ENCODE measurements around the gene RBBP8NL.

Gene RBBP8NL, protein sequence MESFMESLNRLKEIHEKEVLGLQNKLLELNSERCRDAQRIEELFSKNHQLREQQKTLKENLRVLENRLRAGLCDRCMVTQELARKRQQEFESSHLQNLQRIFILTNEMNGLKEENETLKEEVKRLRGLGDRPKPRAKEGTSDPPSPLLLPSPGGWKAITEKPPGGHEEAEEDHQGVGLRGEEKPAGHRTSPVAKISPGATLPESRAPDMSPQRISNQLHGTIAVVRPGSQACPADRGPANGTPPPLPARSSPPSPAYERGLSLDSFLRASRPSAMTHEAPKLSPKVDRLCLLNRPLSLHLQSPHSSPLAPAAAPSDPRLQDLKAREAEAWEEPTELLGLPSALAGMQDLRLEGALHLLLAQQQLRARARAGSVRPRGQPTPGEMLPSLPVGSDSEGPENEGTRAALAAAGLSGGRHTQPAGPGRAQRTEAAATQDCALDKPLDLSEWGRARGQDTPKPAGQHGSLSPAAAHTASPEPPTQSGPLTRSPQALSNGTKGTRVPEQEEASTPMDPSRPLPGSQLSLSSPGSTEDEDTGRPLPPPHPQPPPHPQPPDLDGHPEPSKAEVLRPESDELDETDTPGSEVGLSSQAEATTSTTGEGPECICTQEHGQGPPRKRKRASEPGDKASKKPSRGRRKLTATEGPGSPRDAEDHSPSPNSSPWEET

DNA sequence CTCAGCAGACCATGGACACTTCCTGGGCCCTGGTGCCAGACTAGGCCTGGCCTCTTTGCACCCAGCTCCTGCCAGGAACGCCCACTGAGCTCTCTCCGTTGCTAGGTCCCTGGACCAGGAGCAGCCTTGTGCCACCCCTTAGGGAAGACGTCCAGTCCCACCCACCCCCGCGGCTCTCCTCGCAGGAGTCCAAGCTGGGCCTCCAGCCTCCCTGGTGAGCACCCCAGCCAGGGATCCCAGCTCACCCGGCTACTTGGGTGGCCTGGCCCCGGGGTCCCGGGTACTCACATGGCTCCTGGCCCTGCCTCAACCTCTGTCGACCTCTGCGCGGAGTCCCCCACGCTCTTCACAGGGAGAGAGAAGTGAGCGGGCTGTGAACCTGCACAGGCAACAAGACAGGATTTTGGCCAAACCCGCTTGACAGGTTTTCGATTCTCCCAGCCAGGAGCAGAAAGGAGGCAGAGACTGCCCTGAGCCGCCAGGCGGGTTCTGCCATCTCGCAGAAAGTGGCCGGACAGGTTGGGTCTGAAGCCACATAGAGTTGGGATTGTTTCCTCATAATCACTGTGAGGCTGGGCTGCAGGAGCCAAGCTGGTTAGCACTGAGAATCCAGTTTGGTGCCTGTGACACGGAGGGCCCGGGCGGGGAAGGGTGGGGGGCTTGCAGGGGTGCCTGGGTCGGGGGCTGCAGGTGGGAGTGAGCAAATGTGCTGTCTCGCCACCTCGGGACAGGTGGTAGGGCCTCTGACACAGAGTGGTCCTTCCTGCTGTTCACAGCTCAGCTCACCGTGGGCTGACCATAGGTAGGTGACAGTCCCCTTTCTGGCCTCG is at the start of gene RBBP8NL:
Gene RBBP8NL (minus strand): TSS at position 368 of the 830 bp plus-strand sequence. CDS start 7,892 bp downstream, outside the sequence.
- DNase-seq (ENCODE audit: low spot score), result no peak

DNA sequence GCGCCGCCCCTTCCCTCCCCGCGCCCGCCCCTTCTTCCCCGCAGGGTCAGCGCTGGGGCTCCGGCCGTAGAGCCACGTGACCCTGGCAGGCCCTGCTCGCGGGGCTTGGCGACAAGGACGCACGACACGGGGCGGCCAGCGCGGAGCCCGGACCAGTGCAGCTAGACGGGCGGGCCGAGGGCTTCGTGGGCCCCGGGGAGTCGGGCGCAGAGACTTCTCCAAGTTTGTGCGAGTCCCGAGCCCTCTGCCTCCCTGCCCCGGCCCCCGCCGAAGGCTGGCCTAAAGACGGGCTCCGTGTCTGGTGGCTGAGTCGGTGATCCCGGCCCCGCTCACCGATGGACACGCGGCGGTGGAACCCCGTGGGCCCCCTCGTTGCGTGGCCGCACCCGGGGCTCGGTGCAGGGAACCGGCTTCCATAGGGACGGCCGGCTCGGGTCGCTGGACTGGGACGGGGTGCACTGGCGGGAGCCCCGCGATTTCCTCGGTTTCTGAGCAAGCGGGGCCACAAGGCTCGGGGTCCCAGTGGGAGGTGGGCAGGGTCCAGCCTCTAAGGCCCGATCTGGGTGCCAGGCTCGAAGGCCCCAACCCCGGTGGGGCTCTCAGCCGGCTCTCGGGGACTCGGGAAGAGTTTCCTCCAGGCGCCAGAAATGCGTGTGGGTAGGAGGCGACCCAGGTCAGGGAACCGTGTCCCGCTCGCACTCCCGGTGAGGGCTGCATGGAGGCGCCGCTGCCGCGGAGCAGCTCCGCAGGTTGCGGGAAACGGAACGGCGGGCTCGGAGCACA is 48.9 kb upstream of the RBBP8NL start:
- DNase-seq (ENCODE audit: low spot score), result no peak

- DNase-seq (ENCODE audit: low spot score), result no peak
These were observed 48.4 kb upstream of the RBBP8NL start, which contains the start of gene GATA5 for GRCh38 chr20:62475772-62476055. Gene GATA5, minus strand, starts transcription at chr20:62475995. Its CDS starts 474 bp downstream, at chr20:62475521.

DNA sequence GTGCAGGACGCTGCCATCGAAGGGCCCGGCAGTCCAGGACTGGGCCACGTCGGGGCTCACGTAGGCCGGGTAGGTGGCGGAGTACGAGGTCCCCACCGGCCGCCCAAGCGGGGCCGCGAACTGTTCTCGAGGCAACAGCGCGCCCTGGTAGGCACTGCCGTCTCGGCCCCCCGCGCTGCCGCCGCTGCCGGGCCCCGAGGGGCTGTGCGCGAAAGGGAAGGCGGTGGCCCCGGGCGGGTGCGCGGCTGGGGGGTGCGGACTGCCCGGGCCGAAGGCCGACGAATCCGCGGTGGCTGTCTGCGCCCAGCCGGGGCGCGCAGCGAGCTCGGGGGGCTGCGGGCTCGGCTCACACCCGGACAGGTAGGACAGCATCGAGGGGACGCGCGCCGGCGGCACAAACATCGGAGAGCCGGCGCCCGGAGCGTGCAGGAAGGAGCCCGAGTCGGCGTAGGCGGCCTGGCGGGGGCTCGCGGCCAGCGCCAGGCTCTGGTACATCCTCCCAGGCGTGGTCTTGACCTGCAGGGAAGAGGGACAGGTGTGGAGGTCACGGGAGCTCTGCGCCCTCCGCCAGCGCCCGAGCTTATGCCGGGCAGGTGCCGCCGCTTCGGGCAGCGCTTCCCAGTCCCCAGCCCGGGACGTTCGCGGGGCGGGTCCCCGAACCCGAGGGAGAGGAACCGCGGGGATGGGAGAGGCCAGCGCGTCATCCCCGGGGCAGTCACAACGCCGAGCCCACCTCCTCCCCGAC is 47.9 kb upstream of the RBBP8NL start:
- DNase-seq (ENCODE audit: low spot score), result no peak

GRCh38 chr20:62474604-62475026 is 47.3 kb upstream of the RBBP8NL start:
- DNase-seq (ENCODE audit: low spot score), result no peak

GRCh38 chr20:62473717-62474603 is 46.6 kb upstream of the RBBP8NL start:
- no peak for DNase-seq (ENCODE audit: low spot score)

DNA sequence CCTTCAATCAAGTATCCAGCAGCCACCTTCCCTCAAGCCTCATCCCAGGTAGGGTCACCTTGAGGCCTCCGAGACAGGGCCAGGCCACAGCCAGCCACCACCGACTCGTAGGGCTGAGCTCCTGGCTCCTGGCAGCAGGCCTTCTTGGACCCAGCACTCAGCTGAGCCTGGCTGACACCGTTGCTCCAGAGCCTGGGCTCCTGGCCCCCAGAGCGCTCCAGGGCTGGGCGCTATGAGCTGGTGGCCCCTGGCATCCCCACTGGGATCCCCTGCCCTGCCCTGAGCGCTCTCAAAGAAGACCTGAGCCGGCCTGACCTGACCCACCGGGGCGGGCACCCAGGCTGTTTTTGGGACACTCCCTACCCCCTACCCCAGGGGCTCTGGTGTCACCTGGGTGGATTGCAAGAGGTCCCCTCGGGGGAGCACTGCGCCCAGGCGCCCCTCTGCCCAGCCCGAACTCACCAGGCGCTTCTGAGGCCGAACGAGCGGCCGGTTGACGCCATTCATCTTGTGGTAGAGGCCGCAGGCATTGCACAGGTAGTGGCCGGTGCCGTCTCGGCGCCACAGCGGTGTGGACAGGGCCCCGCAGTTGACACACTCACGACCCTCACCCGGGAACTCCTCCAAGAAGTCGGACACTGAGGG is 45.7 kb upstream of the RBBP8NL start:
- DNase-seq (ENCODE audit: low spot score), result no peak

- DNase-seq (ENCODE audit: low spot score), result no peak
These were observed 45.0 kb upstream of the RBBP8NL start for GRCh38 chr20:62472138-62472940.

GRCh38 chr20:62470459-62470858 is 43.1 kb upstream of the RBBP8NL start:
- no peak for DNase-seq (ENCODE audit: low spot score)

DNA sequence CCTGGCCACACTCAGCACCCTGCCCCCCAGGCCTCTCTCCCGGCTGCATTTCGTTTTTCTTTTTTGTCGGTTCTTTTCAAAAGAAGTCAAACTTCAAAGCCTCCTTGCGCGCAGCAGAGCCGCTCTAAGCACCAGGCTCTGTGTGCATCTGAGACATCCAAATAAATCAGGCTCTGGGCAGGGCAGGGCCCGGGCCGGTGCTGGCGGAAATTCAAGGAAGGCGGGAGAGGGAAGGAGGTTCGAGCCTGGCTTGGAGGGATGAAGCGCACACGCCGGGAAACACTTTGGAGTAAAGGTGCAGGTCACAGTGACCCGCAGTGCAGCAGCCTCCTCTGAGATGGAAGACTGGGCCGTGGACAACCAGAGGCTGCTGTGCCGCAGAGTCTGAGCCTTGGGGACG is 42.7 kb upstream of the RBBP8NL start:
- no peak for DNase-seq (ENCODE audit: low spot score)

DNA sequence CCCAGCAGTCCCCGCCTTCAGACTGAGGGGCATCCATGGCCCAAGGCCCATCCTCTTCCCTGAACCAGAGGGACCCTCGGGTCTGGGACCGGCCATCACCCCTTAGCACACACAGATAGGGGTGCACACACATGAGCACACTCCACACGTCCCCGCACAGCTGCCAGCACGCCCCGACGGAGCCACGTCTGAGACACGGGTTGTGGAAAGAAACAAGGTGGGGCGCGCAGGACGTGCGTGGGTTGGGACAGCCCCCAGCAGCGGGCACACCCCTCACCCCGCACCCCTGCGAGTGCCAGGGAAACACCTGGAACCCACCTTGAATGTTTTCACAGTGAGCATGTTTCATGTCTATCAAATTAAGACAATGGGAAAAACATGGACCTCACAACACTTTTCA is 42.0 kb upstream of the RBBP8NL start:
- no peak for DNase-seq (ENCODE audit: low spot score)

DNA sequence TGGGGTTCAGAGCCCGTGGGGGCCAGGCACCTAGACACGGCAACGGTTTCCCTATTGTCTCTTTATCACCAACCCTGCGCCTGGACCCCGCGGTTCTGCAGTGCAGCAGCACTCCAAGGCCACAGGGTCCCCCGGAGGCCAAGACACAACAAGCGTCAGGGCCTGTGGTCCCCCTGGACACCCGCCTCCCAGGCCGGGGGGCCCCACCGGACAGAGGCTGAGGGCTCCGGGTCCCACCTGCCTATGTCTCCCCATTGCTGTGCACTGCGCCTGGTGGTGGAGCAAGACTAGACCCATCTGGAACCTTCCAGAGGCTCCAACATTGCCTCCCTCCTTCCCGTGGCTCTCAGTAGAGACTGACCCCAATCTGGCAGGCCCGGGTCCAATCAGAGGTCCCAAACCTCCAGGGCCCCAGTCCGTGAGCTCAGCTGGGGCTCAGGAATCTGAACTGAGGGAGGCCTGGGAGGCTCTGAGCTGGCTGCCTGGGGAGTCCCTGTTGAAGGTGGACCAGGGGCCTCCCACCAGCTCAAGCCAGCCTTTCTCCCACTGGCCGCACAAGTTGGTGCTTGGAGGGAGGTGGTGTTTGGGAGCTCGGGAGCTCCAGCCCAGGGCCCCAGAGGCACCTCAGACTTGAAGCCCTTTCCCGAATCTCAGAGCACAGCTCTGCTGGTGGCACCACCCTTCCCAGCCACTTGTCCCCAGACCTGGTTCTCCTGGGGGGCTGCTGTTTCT is 39.6 kb upstream of the RBBP8NL start:
- DNase-seq (ENCODE audit: low spot score), result no peak

- no peak for DNase-seq (ENCODE audit: low spot score)
These were observed 38.9 kb upstream of the RBBP8NL start for GRCh38 chr20:62466072-62466760.

- DNase-seq (ENCODE audit: low spot score), result no peak
These were observed 37.7 kb upstream of the RBBP8NL start for GRCh38 chr20:62464990-62465389.

DNA sequence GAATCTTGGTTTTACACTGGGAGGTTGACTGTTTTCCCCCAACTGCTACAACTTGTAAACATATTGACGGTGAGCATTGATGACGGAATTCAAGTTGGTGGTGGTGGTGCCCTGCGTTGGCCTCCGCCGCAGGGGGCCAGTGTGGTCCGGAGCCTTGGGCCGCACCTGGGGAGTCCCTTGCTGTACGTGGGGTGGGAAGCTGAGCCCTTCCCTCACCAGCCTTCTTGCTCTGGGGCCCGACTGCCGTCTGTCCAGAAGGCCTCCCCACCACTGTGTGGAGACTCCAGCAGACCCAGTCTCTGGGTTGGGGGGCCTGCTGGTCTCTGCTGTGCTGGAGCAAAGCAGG is 37.1 kb upstream of the RBBP8NL start:
- no peak for DNase-seq (ENCODE audit: low spot score)

DNA sequence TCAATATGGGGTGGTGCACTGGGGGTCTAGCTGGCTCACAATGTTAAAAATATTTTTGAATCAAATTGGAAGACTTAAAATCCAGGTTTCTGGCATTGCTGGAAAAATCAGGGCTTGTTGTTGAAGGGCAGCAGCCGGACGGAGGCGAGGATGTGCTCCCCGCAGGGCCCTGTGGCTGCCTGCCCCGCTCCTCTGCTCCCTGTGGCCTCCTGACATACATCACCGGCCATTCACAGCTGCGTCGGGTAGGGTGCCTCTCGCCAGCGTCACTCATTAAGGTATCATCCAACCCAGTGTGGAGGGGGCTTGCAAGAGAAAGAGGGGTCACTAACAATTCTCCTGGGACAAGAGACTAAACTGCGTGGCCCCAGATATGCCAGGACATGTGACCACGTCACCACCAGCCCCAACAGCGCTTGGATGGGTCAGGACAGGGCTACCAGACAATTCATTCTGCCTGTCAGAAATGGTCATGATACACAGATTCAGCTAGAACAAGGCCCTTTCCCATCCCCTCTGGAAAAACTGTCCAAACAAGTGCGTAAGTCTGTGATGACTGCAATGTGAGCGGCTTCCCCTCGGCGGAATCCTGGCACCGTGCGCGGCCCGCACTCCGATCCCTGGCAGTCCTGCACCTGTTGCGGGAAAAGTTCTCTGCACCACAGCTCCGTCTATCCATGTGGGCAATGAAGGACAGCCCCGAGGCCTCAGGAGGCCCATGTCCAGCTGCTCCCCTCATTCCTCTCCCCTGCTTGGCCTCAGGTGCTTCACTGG is 36.5 kb upstream of the RBBP8NL start:
- no peak for DNase-seq (ENCODE audit: low spot score)
